ENCODE measurements around the gene TICAM2. TPM values are rescaled to one million over a fixed set of nuclear protein-coding genes. Genes with fewer than 3 reads are reported as not detected.

The TICAM2 gene
- total RNA-seq, 2 experiments from 2014 or later: 1.7 to 1.8 TPM

- POLR2A ChIA-PET: no interaction called here
- Mint-ChIP-seq H3K4me3 (no peak overlapping the region), H3K36me3 (peaks cover 2% of the 10 kb centered on the region), H3K9me3 (no peaks in the 10 kb centered on the region), H3K4me1 (peaks cover 4% of the 10 kb centered on the region), H3K27ac (no peak overlapping the region), H3K27me3 (peaks cover 11% of the 10 kb centered on the region)
- DNase-seq (no peak), ATAC-seq (ENCODE audit: low read depth) (no peak)
Observed at GRCh38 chr5:115549154-115549553, 53.1 kb downstream of the TICAM2 start.

- ATAC-seq (ENCODE audit: low read depth) (no peak), DNase-seq (no peak)
- no peak overlapping the region for H3K4me3 Mint-ChIP-seq
- H3K27ac Mint-ChIP-seq: no peak overlapping the region
- H3K4me1 Mint-ChIP-seq: peaks cover 4% of the 10 kb centered on the region
- POLR2A ChIA-PET: no interaction called here
- H3K36me3 Mint-ChIP-seq: peaks cover 2% of the 10 kb centered on the region
- no peaks in the 10 kb centered on the region for H3K9me3 Mint-ChIP-seq
- peaks cover 8% of the 10 kb centered on the region for H3K27me3 Mint-ChIP-seq
Observed at GRCh38 chr5:115548683-115549082, 53.6 kb downstream of the TICAM2 start.

- Mint-ChIP-seq H3K27ac (peak overlapping the region; percentile 100), H3K4me1 (peaks cover 21% of the 10 kb centered on the region), H3K9me3 (no peaks in the 10 kb centered on the region), H3K27me3 (no peaks in the 10 kb centered on the region), H3K36me3 (peaks cover 22% of the 10 kb centered on the region), H3K4me3 (peak overlapping the region; percentile 96)
- POLR2A ChIA-PET: interaction anchor here (1.0 to 2.8 kb wide), 4 partner anchors 11 to 298 kb away, joined by 4 to 17 read pairs (median 6); partner anchors contain the start of gene TMED7
- ATAC-seq (ENCODE audit: low read depth): no peak
- no peak for DNase-seq
Observed at GRCh38 chr5:115545351-115545882, 56.9 kb downstream of the TICAM2 start.

- DNase-seq: peak; percentile 98
- peak within 1 kb of the TSS; percentile 100 for H3K27ac Mint-ChIP-seq
- H3K4me3 Mint-ChIP-seq: peak within 1 kb of the TSS; percentile 96
- POLR2A ChIA-PET: interaction anchor here (1.0 to 2.8 kb wide), 6 partner anchors 10 to 298 kb away, joined by 4 to 17 read pairs (median 5); partner anchors contain the start of genes PGGT1B and TMED7
- peaks cover 29% of the 10 kb centered on the region for H3K36me3 Mint-ChIP-seq
- no peaks in the 10 kb centered on the region for H3K27me3 Mint-ChIP-seq
- H3K9me3 Mint-ChIP-seq: no peaks in the 10 kb centered on the region
- peak; percentile 98 for ATAC-seq (ENCODE audit: low read depth)
- peaks cover 28% of the 10 kb centered on the region for H3K4me1 Mint-ChIP-seq
Observed at GRCh38 chr5:115544436-115545350, 57.6 kb downstream of the TICAM2 start, which contains the start of gene FEM1C. Gene FEM1C, minus strand, starts transcription at chr5:115544775. Its CDS starts 1,282 bp downstream, at chr5:115543493.

DNA sequence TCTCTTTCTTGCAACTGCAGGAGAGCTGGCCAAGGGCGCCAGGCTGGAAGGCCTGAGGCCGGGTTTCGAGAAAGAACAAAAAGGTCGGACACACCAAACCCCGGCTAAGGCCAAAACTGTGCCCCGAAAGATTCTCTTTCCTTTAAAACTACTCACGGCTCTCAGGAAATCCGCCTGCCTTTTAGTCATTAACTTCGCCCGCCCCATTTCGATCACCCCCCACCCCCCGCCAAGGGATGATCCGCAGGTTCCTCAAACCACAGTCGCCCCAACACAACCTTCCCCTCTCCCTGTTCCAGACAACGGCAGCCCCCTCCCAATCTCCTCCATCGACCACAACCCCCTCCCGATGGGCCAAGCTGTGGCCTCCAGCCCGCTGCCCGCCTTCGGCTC lies 58.2 kb downstream of the TICAM2 start:
- H3K36me3 Mint-ChIP-seq: peaks cover 36% of the 10 kb centered on the region

DNA sequence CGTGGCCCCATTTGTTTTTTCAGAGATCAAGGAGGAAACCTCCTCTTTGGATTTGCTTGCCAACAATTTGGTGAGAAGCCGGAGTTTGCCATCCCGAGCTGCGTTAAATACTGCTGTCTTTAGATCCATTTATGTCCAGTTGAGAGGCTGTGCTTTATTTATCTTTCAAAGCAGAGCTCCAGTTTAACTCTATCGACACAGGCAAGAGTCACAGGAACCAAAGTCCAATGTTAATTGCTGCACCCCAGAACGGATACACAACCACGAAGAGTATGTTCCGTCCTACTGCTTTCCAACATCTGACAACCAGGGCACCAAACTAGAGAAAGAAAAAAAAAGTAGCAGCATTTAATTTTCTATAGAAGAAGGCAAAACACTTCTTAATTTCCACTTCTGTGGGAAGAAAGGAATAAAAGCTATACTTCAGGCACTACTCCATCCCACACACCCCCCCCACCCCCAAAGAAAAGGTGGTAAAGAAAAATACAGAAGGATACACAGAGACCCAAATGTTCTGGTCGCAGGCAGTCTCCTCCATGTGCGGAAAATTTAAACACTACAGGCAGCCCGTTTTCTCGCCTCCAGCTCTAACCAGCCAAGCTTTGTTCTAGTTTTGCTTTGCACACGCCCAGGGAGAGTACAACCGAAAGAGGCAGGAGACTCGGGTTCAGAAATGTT lies 58.8 kb downstream of the TICAM2 start:
- H3K4me3 Mint-ChIP-seq: peak overlapping the region; percentile 96
- peaks cover 30% of the 10 kb centered on the region for H3K4me1 Mint-ChIP-seq
- peaks cover 41% of the 10 kb centered on the region for H3K36me3 Mint-ChIP-seq
- DNase-seq (no peak), ATAC-seq (ENCODE audit: low read depth) (peak; percentile 16)
- no peaks in the 10 kb centered on the region for H3K27me3 Mint-ChIP-seq
- H3K9me3 Mint-ChIP-seq: no peaks in the 10 kb centered on the region
- POLR2A ChIA-PET: interaction anchor here (0.6 to 2.8 kb wide), 7 partner anchors 9 to 358 kb away, joined by 4 to 17 read pairs (median 6); partner anchors contain the start of genes AP3S1, ATG12, PGGT1B and TMED7
- peak overlapping the region; percentile 100 for H3K27ac Mint-ChIP-seq

More for the DNA sequence above, 58.2 kb downstream of the TICAM2 start:
- POLR2A ChIA-PET: interaction anchor here (0.6 to 2.8 kb wide), 7 partner anchors 9 to 359 kb away, joined by 4 to 17 read pairs (median 6); partner anchors contain the start of genes AP3S1, ATG12, PGGT1B and TMED7
- H3K27me3 Mint-ChIP-seq: no peaks in the 10 kb centered on the region
- ATAC-seq (ENCODE audit: low read depth) (peak; percentile 14), DNase-seq (peak; percentile 66)
- peaks cover 26% of the 10 kb centered on the region for H3K4me1 Mint-ChIP-seq
- no peaks in the 10 kb centered on the region for H3K9me3 Mint-ChIP-seq
- H3K4me3 Mint-ChIP-seq: peak overlapping the region; percentile 96
- peak overlapping the region; percentile 100 for H3K27ac Mint-ChIP-seq

DNA sequence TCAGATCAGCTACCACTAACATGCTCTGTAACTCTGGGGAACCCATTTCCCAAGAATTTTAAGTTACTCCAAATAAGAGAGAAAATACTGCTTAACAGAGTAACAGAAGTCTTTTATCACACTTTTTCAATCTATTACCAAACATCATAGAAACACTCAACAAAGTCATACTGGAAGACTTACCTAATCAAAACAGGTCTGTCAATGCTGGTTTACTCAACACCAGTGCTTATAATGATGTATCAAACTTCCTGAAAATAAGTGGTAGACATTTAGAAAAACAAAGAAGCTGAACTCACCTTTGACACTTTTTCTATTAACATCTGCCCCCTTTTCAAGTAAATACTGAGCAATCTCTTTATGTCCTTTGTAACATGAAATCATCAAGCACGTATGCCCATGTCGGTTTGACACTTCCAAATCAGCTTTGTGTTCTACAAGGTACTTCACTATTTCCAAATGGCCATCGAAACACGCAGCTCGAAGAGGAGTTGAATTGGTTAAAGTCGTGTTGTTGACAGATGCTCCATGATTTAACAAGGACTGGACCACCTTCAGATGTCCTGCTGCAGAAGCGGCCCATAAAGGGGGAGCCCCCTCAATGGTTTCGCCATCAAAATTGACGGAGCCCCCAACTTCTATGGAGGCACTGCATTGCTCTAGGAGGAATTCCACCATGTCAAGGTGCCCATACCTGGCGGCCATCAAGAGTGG lies 59.5 kb downstream of the TICAM2 start:
- POLR2A ChIA-PET: interaction anchor here (0.9 to 1.3 kb wide), 3 partner anchors 20 to 298 kb away, joined by 3 to 8 read pairs (median 6); partner anchors contain the start of genes AP3S1 and ATG12
- Mint-ChIP-seq H3K4me1 (peaks cover 35% of the 10 kb centered on the region), H3K9me3 (no peaks in the 10 kb centered on the region), H3K27ac (peak overlapping the region; percentile 100), H3K4me3 (peak overlapping the region; percentile 96), H3K27me3 (no peaks in the 10 kb centered on the region), H3K36me3 (peaks cover 46% of the 10 kb centered on the region)
- DNase-seq: no peak
- no peak for ATAC-seq (ENCODE audit: low read depth)

- no peak overlapping the region for H3K27ac Mint-ChIP-seq
- DNase-seq: no peak
- POLR2A ChIA-PET: interaction anchor here (1.1 kb wide), 1 partner anchor 83 kb away, joined by 3 read pairs; no protein-coding TSS in a partner anchor
Observed at GRCh38 chr5:115542086-115542485, 60.2 kb downstream of the TICAM2 start.

DNA sequence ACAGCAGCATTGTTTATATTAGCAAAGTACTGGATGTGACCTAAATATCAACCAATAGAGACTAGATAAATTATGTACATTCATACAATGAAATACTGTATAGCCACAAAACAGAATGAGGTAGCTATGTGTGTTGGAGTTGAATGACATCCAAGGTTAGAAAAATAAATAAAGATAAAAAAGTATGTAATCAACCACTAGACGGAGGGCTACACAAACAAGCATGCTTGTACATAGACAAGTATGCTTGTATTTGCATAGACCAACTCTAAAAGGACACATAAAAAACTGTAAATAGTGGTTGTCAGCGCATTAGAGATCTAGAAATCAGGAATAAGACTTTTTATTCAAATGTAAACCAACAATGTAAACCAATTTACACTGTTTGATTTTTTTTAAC lies 60.7 kb downstream of the TICAM2 start:
- Mint-ChIP-seq H3K27ac (no peak overlapping the region), H3K4me1 (peaks cover 45% of the 10 kb centered on the region), H3K36me3 (peaks cover 55% of the 10 kb centered on the region), H3K4me3 (peak overlapping the region; percentile 96), H3K9me3 (no peaks in the 10 kb centered on the region), H3K27me3 (no peaks in the 10 kb centered on the region)
- DNase-seq: no peak
- POLR2A ChIA-PET: no interaction called here
- ATAC-seq (ENCODE audit: low read depth): no peak

More at GRCh38 chr5:115542086-115542485, 60.2 kb downstream of the TICAM2 start:
- H3K27me3 Mint-ChIP-seq: no peaks in the 10 kb centered on the region
- H3K36me3 Mint-ChIP-seq: peaks cover 52% of the 10 kb centered on the region
- no peaks in the 10 kb centered on the region for H3K9me3 Mint-ChIP-seq
- ATAC-seq (ENCODE audit: low read depth): no peak
- H3K4me1 Mint-ChIP-seq: peaks cover 40% of the 10 kb centered on the region
- H3K4me3 Mint-ChIP-seq: peak overlapping the region; percentile 96

GRCh38 chr5:115535479-115536035 lies 66.7 kb downstream of the TICAM2 start:
- H3K36me3 Mint-ChIP-seq: peaks cover 62% of the 10 kb centered on the region
- H3K4me1 Mint-ChIP-seq: peaks cover 50% of the 10 kb centered on the region
- DNase-seq (no peak), ATAC-seq (ENCODE audit: low read depth) (no peak)
- no peak overlapping the region for H3K4me3 Mint-ChIP-seq
- POLR2A ChIA-PET: no interaction called here
- H3K9me3 Mint-ChIP-seq: no peaks in the 10 kb centered on the region
- H3K27me3 Mint-ChIP-seq: no peaks in the 10 kb centered on the region
- no peak overlapping the region for H3K27ac Mint-ChIP-seq

DNA sequence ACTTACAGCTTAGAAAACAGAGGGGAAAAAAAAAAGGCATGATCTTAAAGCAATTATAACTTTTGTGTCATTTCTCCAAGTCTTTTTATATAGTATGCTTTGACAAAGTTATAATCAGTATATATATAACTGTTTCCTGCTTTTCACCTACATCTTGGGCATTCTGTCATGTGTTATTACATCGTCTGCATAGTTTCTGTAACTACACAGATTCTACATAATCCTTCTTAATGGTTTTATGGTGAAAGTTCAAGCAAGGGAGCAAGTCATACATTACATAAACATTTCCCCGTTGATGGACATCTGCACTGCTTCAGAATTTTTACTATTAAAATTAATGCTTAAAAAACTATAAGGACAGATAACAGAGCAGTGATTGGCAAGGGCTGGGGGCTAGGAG lies 69.8 kb downstream of the TICAM2 start:
- Mint-ChIP-seq H3K36me3 (peaks cover 42% of the 10 kb centered on the region), H3K27me3 (no peaks in the 10 kb centered on the region), H3K4me1 (peaks cover 33% of the 10 kb centered on the region), H3K27ac (no peak overlapping the region), H3K9me3 (no peaks in the 10 kb centered on the region), H3K4me3 (no peak overlapping the region)
- no peak for DNase-seq
- POLR2A ChIA-PET: no interaction called here
- ATAC-seq (ENCODE audit: low read depth): no peak

DNA sequence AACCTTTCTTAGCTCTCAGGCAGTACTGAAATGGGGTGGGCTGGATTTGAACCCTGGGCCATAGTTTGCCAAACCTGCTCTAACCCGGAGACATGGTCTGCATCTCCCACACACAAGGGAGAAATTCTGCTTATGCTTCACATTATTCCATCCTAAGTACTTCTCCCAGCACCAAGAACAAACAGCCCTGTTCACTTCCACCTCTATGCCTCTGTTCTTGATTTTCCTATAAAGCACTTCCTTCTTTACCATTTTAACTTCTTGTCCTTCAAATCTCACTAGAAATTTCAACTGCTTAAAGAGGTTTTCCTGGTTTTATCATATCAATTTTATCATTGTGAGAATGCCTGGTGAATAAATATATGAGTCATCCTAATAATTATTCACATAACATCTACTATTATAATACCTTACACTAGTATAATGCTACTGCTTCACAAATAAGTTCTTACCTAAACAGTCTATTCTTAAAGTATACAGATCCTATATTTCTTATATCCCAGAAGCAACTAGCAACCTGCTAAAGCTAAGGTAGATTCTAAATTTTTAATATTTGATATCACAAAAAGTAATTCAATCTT lies 70.4 kb downstream of the TICAM2 start:
- no peak overlapping the region for H3K4me3 Mint-ChIP-seq
- H3K36me3 Mint-ChIP-seq: peaks cover 38% of the 10 kb centered on the region
- POLR2A ChIA-PET: no interaction called here
- no peak for ATAC-seq (ENCODE audit: low read depth)
- no peaks in the 10 kb centered on the region for H3K9me3 Mint-ChIP-seq
- H3K4me1 Mint-ChIP-seq: peaks cover 28% of the 10 kb centered on the region
- H3K27ac Mint-ChIP-seq: no peak overlapping the region
- no peaks in the 10 kb centered on the region for H3K27me3 Mint-ChIP-seq
- no peak for DNase-seq

Measured in activated naive CD8-positive, alpha-beta T cell treated with anti-CD3 and anti-CD28 coated beads, Interleukin-2, amount 10 ng/mL, durations not matched to agents 7 days and 5 days (primary cell).